NCI-H1092 (cell line): ENCODE results near the gene ZNF311.
"Not testable (repeated sequence)": the region's sequence is repeated elsewhere in the genome, so short reads cannot be mapped to it uniquely, and the experiment has no call there.

Experiments used
- DNase-seq: peaks from one replicate; lab custom pipeline; 2025; lab: John Stamatoyannopoulos, UW

Gene ZNF311

GRCh38 chr6:28982476-28983266 lies 22.4 kb downstream of the ZNF311 start:
- no peak for DNase-seq

- DNase-seq = peak; percentile 37
These were observed 23.2 kb downstream of the ZNF311 start for GRCh38 chr6:28981833-28982475.

GRCh38 chr6:28981431-28981832 lies 23.7 kb downstream of the ZNF311 start:
- DNase-seq = peak; percentile 53

DNA sequence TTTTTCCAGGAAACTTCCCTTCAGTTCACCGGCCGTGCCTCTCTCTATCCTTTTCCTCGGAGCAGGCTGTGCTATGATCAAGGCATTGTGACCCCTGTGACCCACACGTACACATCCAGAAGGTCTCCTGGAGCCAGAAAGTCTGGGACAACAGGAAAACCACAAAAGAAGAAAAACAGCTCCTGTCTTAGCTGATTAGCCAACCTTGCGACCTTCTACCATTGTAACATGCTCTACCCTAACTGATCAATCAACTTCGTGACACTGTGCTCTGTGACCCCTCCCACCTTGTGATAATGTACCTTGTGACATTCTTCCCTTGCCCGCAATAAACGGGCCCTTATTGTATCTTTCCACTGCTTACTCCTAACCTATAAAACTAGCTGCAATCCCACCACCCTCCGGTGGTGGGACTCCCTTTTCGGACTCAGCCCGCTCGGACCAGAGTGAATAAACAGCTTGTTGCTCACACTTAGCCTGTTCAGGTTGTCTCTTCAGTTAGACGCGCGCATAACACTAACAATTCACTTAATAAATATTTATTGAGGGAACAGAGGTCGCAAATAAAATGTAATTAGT lies 24.2 kb downstream of the ZNF311 start:
- DNase-seq = peak; percentile 10

- no peak for DNase-seq
These were observed 24.8 kb downstream of the ZNF311 start for GRCh38 chr6:28980137-28980851.

DNA sequence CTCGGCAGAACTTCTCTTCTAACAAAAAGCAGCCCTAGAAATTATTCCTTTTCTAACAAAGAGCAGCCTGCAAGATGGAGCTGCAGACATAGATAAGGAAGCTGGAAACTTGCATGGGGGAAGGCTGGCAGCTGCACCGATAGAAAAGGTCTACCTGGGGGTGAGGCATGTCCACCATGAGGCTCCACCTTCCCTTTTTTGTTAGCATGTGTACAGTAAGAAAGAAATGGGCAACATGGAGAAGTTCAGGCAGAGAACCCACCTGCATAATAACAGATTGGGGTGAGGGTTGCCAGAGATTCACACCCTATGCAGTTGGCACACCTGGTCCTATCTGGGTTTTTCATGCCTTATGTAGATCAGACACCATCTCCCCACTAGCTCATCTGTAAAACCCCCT lies 25.4 kb downstream of the ZNF311 start:
- DNase-seq = no peak

GRCh38 chr6:28978959-28979561 lies 26.1 kb downstream of the ZNF311 start:
- DNase-seq = no peak

DNA sequence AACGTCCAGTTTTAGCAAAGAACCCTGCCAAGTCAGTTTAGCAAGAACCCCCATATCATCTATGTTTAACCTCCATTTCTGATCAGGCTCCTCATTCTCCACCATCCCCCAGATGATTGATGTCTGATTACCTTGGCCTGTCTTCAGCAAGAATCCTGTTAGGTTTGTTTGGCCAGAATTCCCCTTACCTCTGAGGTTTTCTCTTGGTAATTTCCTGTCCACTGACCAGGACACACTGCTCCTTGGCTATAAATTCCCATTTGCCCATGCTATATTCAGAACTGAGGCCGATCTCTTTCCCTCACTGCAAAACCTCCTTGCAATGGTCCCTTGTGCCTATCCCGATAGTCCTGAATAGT lies 27.0 kb downstream of the ZNF311 start:
- no peak for DNase-seq

DNA sequence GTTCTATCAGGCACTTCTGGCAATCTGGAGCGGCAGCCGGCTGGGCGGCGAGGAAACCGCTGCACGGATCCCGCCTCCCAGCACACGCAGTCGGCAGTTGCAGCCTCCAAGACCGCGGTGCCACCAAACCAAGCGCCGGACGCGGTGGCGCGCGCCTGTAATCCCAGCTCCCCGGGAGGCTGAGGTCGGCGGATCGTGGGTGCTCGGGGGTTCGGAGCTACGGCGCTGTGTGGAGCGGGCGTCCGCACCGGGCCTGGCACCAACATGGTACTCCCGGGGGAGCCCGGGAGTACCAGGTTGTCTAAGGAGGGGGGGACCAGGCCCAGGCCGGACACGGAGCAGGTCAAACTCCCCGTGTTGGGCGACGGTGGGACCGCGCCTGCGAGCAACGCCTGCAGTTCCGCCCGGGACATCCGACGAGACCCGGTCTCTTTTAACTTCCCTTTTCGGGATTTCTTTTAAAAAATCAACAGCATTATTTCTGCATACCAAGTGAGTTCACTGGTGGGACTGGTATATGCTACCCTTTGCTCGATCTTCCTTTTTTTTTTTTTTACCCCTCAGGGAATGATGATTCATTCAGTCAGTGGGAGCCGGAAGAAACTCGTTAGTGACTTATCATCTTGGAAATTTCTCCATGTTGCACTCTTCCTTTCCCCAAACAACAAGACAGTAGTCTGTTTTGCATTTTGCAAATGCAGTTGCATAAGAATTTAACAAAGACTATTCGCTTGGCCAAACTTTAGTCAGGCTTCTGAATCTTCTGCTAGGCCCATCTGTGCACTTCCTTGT lies 27.6 kb downstream of the ZNF311 start:
- no peak for DNase-seq

DNA sequence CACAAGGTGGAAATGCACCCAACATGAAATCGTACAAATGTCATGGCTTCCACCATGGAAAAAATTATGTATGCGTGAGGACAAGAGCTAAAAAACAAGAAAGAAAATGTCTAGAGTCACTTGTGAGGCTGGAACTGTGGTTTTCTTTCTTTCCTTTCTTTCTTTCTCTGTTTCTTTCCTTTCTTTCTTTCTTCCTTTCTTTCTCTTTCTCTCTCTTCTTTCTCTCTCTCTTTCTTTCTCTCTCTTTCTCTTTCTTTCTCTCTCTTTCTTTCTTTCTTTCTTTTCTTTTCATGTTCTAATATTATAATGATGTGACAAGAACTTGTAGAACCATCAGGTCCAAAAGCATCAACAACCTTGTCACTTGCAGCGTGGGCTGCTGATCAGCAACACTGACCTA lies 28.4 kb downstream of the ZNF311 start:
- DNase-seq = no peak

- DNase-seq = no peak
These were observed 30.6 kb downstream of the ZNF311 start for GRCh38 chr6:28974505-28974904.

GRCh38 chr6:28970056-28970455 lies 35.1 kb downstream of the ZNF311 start:
- not testable (repeated sequence) for DNase-seq

GRCh38 chr6:28969129-28969528 lies 36.0 kb downstream of the ZNF311 start:
- DNase-seq = no peak

DNA sequence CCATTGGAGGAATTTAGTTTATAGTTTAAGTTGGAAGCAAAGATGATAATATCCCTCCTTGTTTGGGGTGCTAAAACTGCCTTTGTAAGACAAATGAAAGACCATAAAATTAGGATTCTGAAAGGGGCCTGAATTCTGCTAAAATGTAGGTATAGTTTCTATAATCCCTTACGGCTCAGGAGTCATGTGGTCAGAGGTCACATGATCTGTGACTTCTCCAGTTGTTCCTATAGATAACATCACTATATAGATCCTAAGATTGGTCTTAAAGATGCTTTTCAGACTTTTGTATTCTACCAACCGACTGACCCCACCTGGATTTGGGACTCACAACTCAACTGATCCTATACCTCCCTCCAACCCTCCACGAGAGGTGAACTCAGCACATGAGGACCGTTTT lies 36.6 kb downstream of the ZNF311 start:
- no peak for DNase-seq

- DNase-seq = no peak
These were observed 39.4 kb downstream of the ZNF311 start for GRCh38 chr6:28965706-28966105.

DNA sequence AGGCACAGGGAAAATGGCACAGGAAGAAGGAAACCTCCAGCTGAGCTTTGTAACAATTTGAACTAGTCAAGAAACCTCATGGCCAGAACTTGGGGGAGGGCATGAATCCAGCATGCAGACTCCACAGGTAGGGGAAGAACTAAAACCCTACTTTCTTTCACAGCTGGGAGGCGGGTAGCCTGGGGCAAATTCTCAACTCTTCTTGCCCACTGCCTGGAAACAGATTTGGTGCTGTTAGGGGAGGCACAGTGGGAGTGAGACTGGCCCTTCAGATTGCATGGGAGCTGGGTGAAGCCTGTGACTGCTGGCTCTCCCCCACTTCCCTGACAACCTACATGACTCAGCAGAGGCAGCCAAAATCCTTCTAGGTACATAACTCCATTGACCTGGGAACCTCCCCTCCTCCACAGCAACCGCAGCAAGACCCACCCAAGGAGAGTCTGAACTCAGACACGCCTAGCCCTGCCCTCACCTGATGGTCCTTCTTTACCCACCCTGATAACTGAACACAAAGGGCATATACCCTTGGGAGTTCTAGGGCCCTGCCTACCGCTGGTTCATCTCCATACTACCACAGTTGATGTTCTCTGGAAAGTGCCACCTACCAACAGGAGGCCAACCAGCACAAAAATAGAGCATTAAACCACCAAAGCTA lies 44.1 kb downstream of the ZNF311 start:
- no peak for DNase-seq

- DNase-seq = not testable (repeated sequence)
These were observed 46.4 kb downstream of the ZNF311 start for GRCh38 chr6:28958561-28959243.

DNA sequence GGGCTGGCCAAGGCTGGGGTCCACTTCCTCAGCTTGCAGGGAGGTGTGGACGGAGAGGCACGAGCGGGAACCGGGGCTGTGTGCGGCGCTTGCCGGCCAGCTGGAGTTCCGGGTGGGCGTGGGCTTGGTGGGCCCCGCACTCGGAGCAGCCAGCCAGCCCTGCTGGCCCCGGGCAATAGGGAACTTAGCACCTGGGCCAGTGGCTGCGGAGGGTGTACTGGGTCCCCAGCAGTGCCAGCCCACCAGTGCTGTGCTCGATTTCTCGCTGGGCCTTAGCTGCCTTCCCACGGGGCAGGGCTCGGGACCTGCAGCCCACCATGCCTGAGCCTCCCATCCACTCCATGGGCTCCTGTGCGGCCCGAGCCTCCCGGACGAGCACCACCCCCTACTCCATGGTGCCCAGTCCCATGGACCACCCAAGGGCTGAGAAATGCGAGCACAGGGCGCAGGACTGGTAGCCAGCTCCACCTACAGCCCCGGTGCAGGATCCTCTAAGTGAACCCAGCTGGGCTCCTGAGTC lies 47.3 kb downstream of the ZNF311 start:
- DNase-seq = not testable (repeated sequence)

DNA sequence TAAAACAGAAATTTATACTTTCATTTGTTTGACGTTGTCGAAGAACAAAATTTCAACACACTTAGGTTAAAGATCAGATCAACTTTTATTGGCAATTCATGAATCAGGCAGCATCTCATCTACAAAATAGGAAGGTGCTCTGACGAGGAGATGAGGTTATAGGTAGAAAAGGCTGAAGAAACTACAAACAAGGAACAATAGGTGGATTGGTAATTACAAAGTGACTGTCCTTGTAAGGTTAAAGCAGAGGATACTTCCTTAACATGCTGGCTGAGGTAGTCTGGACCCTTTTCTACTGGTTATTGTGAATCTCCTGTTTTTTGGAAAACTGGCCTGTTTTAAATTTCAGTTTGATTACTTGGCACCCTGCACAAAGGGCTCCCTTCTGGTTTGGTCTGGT lies 48.8 kb downstream of the ZNF311 start:
- DNase-seq = no peak
